Peyer's patch (tissue), 4 donors: ENCODE measurements around the gene UCMA.

Source experiments
- CTCF ChIP-seq, 6 experiments: fragments of 450-650 bp in 4 of 6; fragments of 200-600 bp in 2 of 6; sonication (generic) in 1 of 6; IDR thresholded peaks; one replicate each; pipeline ENCODE4 v1.5.1; 2017 to 2019; ENCODE audit warnings: antibody characterized with exemption in 6 of 6, mild to moderate bottlenecking in 3 of 6, moderate library complexity in 1 of 6
- POLR2A ChIP-seq, 2 donors: fragments of 450-650 bp; IDR thresholded peaks; one replicate each; pipeline ENCODE4 v1.5.1; 2017; ENCODE audit warnings: antibody characterized with exemption in 2 of 2, mild to moderate bottlenecking in 2 of 2, moderate library complexity in 2 of 2

- TF ChIP-seq CTCF (IDR thresholded peaks at IDR 0.05) = no peak
- no peak for TF ChIP-seq POLR2A (IDR thresholded peaks at IDR 0.05)
These were observed 60.6 kb downstream of the UCMA start for GRCh38 chr10:13173616-13174015.
